Rectal smooth muscle tissue (tissue), 1 donor: ENCODE data around the gene MGA.

ENCODE experiments used
- H3K27ac ChIP-seq: one replicate; pipeline ENCODE4 v1.7.0; 2013; ENCODE audit warnings: low read depth, low read length, inconsistent platforms
- H3K27me3 ChIP-seq: one replicate; pipeline ENCODE4 v1.7.0; 2013; ENCODE audit warnings: low read length; ENCODE audit not compliant: control insufficient read depth, insufficient read depth
- H3K36me3 ChIP-seq: one replicate; pipeline ENCODE4 v1.7.0; 2013; ENCODE audit warnings: low read length; ENCODE audit not compliant: control insufficient read depth, insufficient read depth
- H3K4me1 ChIP-seq: one replicate; pipeline ENCODE4 v1.7.0; 2013; ENCODE audit warnings: low read length; ENCODE audit not compliant: control insufficient read depth, insufficient read depth
- H3K4me3 ChIP-seq: one replicate; pipeline ENCODE4 v1.7.0; 2013; ENCODE audit warnings: low read length
- H3K9ac ChIP-seq: one replicate; pipeline ENCODE4 v1.7.0; 2013; ENCODE audit warnings: low read length

The MGA gene

DNA sequence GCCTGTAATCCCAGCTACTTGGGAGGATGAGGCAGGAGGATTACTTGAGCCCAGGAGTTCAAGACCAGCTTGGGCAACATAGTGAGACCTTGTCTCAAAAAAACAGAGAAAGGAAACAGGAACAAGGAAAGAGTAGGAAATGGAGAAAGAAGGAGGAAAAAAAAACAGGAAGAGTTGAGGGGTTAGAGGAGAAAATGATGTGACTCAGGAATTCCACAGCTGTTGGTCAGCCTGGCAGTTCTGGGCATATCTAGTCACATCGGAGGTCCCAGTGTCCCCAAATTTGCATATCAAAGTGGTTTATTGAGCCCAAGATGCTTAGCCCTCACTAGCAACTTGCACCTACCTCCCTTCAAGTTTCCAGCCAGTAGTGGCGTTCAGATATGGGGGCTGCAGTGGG lies 148.9 kb downstream of the MGA start:
- H3K27ac ChIP-seq, result no peak overlapping the region
- no peak overlapping the region for H3K9ac ChIP-seq
- no peak overlapping the region for H3K4me3 ChIP-seq
- H3K36me3 ChIP-seq, result peaks cover 11% of the 10 kb centered on the region
- H3K4me1 ChIP-seq, result peaks cover 19% of the 10 kb centered on the region
- no peaks in the 10 kb centered on the region for H3K27me3 ChIP-seq

DNA sequence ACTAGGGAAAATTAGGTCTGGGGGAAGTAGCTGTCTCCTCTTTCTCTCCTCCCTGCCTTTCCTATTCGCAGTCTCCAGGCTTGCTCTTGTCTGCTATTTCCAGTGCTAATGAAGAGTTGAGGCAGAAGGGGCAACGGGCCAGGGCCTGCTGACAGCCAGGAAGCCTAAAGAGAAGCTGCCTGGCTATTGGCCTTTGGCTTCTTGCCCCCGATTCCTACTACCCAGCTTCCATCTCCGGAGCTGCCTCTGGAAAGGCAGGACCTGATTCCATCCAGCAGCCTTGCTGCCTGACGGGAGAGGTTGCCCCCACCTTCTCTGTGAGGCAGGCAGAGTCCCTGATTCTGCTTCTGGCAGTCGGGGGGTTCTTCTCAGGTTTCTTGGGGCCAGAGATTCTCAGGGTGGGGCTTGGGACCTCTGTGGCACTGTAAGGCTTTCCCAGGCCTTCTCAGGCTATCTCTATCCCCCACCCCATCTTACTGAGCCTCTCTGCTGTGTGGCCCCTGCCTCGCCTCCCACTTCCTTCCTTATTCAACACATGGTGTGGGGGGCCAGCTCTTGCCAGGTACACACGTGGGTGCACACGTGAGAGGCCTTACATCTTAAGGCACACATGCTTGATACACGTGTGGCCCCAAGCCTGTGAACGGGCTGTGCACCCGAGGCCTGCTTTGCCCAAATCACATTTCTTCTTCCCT lies 149.5 kb downstream of the MGA start:
- Histone ChIP-seq H3K9ac (no peak overlapping the region), H3K4me3 (no peak overlapping the region), H3K27me3 (no peaks in the 10 kb centered on the region), H3K27ac (no peak overlapping the region), H3K4me1 (peaks cover 13% of the 10 kb centered on the region), H3K36me3 (peaks cover 16% of the 10 kb centered on the region)

DNA sequence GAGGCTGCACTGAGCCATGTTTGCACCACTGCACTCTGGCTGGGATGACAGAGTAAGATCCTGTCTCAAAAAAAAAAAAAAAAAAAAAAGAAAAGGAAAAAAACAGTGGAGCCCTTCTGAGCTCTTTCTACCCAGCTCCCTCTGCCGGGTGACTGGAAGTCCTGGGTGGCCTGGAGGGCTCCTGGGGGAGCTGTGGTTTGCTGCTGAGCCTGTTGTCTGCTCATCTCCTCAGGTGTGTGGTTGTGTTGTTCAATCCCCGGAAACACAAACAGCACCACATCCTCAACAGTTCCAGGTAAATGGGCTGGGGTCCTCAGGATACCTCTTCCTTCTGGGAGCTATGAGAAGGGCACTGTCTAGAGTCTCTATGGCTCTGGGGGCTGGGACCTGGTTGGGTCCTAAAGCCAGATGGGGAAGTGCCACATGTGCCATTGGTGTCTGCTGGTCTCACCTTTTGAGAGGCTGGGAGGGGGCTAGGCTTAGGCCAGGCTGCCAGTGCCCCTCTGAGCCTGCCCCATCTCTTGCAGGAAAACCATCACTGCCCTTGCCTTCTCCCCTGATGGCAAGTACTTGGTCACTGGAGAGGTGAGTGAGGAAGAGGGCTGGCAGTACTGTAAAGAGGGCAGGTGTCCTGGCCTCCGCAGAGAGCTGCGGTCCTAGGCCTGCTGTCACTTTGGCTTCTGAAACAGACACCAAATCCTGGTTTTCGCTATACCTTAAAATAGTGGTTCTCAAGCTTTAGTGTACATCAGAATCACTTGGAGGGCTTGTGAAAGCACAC lies 150.6 kb downstream of the MGA start:
- H3K4me1 ChIP-seq, result peaks cover 2% of the 10 kb centered on the region
- H3K9ac ChIP-seq, result no peak overlapping the region
- H3K4me3 ChIP-seq, result no peak overlapping the region
- H3K27ac ChIP-seq, result no peak overlapping the region
- peaks cover 20% of the 10 kb centered on the region for H3K36me3 ChIP-seq
- H3K27me3 ChIP-seq, result no peaks in the 10 kb centered on the region

DNA sequence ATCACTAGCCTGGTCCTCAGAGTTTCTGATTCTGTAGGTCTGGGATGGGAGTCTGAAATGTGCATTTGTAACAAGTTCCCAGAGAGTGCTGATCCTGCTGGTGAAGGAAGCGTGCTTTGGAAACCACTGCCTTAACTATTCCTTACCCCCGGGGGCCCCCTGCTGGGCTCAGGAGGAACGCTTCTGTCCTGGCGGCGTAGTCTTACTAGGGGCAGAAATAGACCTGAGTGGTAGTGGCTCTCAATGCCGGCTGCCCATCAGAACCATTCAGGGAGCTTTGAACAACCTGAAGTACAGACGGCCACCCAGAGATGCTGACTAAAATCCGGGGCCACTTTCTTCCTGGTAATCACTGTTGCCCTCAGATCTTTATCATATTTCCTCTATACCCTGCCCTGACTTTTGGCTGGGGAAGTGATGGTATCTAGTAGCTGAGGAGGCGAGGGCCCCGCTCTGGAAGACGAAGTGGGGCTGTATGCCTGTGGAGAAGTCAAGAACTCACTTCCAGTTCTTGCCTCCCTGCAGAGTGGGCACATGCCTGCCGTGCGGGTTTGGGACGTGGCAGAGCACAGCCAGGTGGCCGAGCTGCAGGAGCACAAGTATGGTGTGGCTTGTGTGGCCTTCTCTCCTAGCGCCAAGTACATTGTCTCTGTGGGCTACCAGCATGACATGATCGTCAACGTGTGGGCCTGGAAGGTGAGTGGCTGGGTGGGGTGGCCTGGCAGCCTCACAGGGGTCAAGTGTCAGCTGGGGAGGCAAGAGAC lies 151.4 kb downstream of the MGA start:
- H3K4me3 ChIP-seq, result no peak overlapping the region
- H3K9ac ChIP-seq, result no peak overlapping the region
- H3K27ac ChIP-seq, result no peak overlapping the region
- H3K36me3 ChIP-seq, result peaks cover 22% of the 10 kb centered on the region
- no peaks in the 10 kb centered on the region for H3K4me1 ChIP-seq
- no peaks in the 10 kb centered on the region for H3K27me3 ChIP-seq

DNA sequence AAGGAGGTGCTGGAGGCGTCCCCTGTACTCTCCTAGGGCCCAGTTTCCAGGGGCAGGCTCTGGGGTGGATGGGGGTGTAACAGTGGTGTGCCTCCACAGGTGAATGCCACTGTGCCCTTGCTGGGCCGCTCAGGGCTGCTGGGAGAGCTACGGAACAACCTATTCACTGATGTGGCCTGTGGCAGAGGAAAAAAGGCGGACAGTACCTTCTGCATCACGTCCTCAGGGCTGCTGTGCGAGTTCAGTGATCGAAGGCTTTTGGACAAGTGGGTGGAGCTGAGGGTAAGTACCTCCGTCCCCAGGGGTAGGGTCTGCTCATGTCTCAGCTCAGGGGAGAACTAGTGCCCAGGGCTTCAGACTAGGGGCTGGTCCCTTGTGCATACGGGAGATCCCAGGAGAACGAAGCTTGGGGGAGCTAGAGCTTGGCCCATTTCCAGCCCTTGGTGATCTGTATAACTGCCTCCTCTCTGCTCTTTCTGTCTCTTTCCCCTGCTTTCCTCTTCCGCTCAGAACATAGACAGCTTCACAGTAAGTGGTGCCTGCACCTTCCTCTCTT lies 152.7 kb downstream of the MGA start:
- H3K36me3 ChIP-seq, result peaks cover 32% of the 10 kb centered on the region
- no peak overlapping the region for H3K4me3 ChIP-seq
- H3K27ac ChIP-seq, result no peak overlapping the region

DNA sequence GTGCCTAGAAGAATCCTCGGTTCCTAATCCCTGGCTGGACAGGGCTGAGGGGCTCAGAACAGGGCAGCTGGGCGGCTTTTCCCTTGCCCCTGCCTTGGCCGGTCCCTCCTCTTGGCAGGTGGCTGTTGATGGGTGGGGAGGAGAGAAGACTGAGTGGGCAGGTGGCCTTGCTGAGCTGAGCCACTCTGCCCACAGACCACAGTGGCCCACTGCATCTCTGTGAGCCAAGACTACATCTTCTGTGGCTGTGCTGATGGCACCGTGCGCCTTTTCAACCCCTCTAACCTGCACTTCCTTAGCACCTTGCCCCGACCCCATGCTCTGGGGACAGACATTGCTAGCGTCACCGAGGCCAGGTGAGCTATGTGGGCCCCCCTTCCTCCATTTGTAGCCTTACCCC lies 153.2 kb downstream of the MGA start:
- Histone ChIP-seq H3K36me3 (peaks cover 37% of the 10 kb centered on the region), H3K27me3 (no peaks in the 10 kb centered on the region), H3K27ac (no peak overlapping the region), H3K4me3 (no peak overlapping the region), H3K9ac (no peak overlapping the region), H3K4me1 (no peaks in the 10 kb centered on the region)

More for the DNA sequence above, 152.7 kb downstream of the MGA start:
- Histone ChIP-seq H3K27me3 (no peaks in the 10 kb centered on the region), H3K4me1 (no peaks in the 10 kb centered on the region), H3K9ac (no peak overlapping the region)

DNA sequence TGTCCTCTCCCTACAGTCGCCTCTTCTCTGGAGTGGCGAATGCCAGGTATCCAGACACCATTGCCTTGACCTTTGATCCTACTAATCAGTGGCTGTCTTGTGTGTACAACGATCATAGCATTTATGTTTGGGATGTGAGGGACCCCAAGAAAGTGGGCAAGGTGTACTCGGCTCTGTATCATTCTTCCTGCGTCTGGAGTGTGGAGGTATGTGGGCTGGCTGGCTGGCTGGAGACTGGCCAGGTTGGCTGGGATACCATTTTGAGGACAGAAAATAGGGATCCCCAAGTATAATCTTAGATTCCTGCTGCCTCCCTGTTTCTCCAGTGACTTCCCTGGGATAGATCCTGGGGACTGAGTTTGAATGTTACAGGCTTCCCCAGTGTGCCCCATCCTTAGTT lies 154.3 kb downstream of the MGA start:
- H3K27me3 ChIP-seq, result no peaks in the 10 kb centered on the region
- H3K36me3 ChIP-seq, result peaks cover 47% of the 10 kb centered on the region

DNA sequence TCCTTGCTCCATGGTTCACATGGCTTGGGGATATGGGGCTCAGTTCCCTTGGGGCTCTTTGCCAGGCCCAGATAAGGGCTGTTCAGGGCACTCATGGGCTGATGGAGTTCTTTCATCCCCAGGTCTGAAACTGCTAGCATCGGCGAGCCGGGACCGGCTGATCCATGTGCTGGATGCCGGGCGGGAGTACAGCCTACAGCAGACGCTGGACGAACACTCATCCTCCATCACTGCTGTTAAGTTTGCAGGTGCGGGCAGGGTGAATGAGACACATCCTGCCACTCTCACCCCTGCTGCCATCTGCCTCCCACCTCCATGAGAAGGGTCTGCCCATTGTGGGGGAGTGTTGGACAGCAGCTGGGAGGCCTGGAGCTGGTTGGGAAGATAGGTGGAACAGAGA lies 156.6 kb downstream of the MGA start:
- no peaks in the 10 kb centered on the region for H3K27me3 ChIP-seq
- H3K9ac ChIP-seq, result no peak overlapping the region
- no peak overlapping the region for H3K27ac ChIP-seq
- no peak overlapping the region for H3K4me3 ChIP-seq
- peaks cover 54% of the 10 kb centered on the region for H3K36me3 ChIP-seq
- no peaks in the 10 kb centered on the region for H3K4me1 ChIP-seq

More for the DNA sequence above, 154.3 kb downstream of the MGA start:
- Histone ChIP-seq H3K27ac (no peak overlapping the region), H3K4me3 (no peak overlapping the region), H3K4me1 (no peaks in the 10 kb centered on the region), H3K9ac (no peak overlapping the region)

DNA sequence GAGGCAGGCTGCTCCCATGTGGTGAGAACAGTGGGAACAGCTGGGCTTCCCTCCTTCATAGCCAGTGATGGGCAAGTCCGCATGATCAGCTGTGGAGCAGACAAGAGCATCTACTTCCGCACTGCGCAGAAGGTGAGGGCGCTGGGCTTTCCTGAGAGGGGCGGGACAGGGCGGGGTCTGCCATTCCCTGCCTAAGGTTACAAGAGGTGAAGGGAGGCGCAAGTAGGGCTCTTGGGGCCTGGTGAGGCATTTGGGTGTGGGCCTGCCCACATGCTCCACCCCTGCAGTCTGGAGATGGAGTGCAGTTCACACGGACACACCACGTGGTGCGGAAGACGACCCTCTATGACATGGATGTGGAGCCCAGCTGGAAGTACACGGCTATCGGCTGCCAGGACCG lies 157.1 kb downstream of the MGA start:
- no peak overlapping the region for H3K27ac ChIP-seq
- no peaks in the 10 kb centered on the region for H3K27me3 ChIP-seq
- H3K9ac ChIP-seq, result no peak overlapping the region
- H3K4me1 ChIP-seq, result no peaks in the 10 kb centered on the region
- no peak overlapping the region for H3K4me3 ChIP-seq
- peaks cover 55% of the 10 kb centered on the region for H3K36me3 ChIP-seq

DNA sequence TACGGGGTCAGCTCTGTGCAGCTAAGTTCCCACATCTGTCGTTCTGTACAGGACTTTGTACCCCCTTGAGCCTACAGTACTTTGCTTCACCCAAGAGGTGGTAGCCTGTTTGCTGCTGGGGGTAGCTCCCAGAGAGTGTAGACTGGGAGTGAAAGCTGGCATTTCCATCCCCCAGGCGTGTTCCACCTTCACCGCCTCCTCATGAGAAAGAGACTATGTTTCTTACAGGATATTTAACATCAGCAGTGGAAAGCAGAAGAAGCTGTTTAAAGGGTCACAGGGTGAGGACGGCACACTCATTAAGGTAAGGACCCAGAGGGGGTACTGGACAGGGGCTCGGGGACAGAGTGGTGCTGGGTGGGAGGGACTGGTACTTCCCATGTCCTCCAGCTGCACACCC lies 157.6 kb downstream of the MGA start:
- Histone ChIP-seq H3K4me3 (no peak overlapping the region), H3K27ac (no peak overlapping the region), H3K36me3 (peaks cover 51% of the 10 kb centered on the region), H3K27me3 (no peaks in the 10 kb centered on the region), H3K9ac (no peak overlapping the region), H3K4me1 (no peaks in the 10 kb centered on the region)

DNA sequence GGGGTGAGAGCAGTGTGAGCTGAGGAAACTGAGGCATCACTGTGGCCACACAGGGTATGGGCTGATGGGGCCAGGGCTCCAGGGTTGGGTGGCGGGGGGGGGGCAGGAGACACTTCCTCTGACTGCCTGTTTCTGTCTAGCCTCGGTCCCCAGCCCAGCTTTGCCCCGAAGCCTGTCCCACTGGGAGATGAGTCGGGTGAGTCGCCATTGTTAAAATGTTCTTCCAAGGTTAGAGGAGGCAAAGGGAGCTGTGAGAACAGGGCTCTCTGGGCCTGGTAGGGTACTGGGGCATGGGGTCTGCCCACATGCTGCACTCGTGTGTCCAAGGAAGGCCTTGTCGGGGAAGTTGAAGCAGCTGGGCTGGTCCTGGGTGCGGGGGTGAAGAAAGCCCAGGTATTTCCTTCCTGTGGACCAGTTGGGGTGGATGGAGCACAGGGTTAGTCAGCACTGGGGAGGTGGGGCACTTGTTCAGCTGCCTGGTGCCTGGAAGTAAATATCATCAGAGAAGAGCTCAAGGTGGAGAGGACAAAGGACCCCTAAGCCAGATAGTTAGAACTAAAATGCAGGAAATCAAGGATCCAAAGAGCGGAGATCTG lies 159.3 kb downstream of the MGA start:
- no peak overlapping the region for H3K9ac ChIP-seq
- H3K27ac ChIP-seq, result no peak overlapping the region
- no peak overlapping the region for H3K4me3 ChIP-seq
- peaks cover 46% of the 10 kb centered on the region for H3K36me3 ChIP-seq
- H3K27me3 ChIP-seq, result no peaks in the 10 kb centered on the region
- no peaks in the 10 kb centered on the region for H3K4me1 ChIP-seq
